Stimulated activated memory B cell treated with anti-CD40 and anti-IgM and Interleukin-4, amounts not matched to agents 10 μg/mL and 1 μg/mL and 100 μg/mL, for 72 hours (primary cell): ENCODE data around the gene DNAAF2.

ENCODE experiments used
- ATAC-seq: fragments of 150-1000 bp; cut with Tn5 transposase; 2 replicates; pipeline ENCODE4 v1.10.0; 2021
- H3K27ac Mint-ChIP-seq: one replicate; pipeline ENCODE4 v1.8.0; 2022; ENCODE audit warnings: mild to moderate bottlenecking, mixed read lengths
- H3K27me3 Mint-ChIP-seq: one replicate; pipeline ENCODE4 v1.8.0; 2022; ENCODE audit warnings: mixed read lengths
- H3K36me3 Mint-ChIP-seq: one replicate; pipeline ENCODE4 v1.8.0; 2022; ENCODE audit warnings: mixed read lengths
- H3K4me1 Mint-ChIP-seq: one replicate; pipeline ENCODE4 v1.8.0; 2022; ENCODE audit warnings: mixed read lengths
- H3K4me3 Mint-ChIP-seq: one replicate; pipeline ENCODE4 v1.8.0; 2022; ENCODE audit warnings: mild to moderate bottlenecking, moderate library complexity, mixed read lengths
- H3K9me3 Mint-ChIP-seq: one replicate; pipeline ENCODE4 v1.8.0; 2022; ENCODE audit warnings: mixed read lengths

Gene DNAAF2

DNA sequence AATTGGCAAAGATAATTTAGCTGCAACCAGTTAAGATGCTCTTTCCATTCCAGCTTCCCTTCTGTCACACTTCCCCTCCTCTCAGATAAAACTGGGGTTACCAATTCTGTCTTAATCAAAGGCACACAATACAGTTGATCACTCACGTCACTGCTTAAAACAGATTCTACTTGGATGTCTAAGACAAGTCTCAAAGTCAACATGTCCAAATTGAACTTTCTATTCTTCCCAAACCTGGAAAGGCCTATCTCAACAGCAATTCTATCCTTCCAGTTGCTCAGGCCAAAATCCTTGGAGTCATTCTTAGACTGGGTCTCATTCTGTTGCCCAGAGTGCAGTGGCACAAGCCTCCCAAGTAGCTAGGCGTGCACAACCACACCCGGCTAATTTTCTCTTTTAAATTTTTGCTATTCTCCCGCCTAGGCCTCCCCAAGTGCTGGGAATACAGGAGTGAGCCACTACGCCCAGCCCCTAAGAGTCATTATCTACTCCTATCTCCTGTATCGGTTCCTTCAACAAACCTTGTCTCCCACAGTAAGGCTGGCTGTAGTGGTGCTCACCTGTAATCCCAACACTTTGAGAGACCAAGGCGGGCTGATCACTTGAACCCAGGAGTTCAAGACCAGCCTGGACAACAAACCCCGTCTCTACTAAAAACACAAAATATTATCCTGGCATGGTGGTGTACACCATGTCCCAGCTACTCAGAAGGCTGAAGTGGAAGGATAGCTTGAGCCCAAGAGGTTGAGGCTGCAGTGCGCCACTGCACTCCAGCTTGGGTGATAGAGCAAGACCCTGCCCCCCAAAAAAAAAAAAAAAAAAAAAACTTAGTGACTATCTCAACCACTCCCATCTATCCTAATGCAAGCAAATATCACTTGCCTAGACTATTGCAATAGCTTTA, 53.6 kb downstream of the DNAAF2 start:
- Mint-ChIP-seq H3K4me3 (peak overlapping the region; percentile 4), H3K9me3 (no peaks in the 10 kb centered on the region), H3K36me3 (peaks cover 71% of the 10 kb centered on the region), H3K4me1 (peaks cover 47% of the 10 kb centered on the region), H3K27me3 (no peaks in the 10 kb centered on the region), H3K27ac (no peak overlapping the region)
- ATAC-seq, result no peak

DNA sequence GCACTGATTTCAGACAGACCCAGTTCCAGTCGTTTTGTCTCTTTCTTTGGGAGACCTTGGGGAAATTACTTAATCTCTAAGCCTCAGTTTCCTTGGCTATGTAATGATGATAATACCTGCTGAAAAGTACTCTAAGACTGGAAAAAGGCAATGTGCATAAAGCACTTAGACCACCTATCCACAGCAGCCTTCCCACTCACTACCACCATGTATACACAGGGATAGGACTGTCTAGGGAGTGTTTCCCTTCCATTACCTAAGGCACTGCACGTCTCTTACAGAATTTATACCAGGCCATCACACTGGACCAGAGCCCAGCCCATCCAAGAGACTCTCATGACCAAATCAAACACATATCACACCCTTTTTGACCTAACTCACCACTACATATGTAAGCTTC, 55.2 kb downstream of the DNAAF2 start:
- H3K27ac Mint-ChIP-seq, result no peak overlapping the region
- H3K27me3 Mint-ChIP-seq, result no peaks in the 10 kb centered on the region
- peaks cover 63% of the 10 kb centered on the region for H3K36me3 Mint-ChIP-seq
- no peak for ATAC-seq
- H3K4me1 Mint-ChIP-seq, result peaks cover 42% of the 10 kb centered on the region
- H3K4me3 Mint-ChIP-seq, result no peak overlapping the region
- H3K9me3 Mint-ChIP-seq, result no peaks in the 10 kb centered on the region

DNA sequence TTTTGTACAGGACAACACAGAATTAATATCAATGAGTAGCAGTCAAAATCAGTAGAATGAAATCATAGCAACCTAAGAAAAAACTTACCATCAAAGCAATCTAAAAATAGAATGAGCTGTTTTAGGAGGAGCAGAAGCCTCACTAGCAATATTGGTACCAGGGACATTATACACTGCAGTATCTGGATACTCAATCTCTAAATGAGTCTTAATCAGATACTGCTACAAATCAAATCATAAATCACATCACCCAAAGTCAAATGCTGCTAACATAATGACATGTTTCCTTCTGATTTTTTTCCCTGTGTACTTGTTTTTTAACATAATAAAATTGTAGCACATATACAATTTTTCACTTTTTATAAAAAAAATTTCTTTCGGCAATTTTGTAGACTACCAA, 56.9 kb downstream of the DNAAF2 start:
- Mint-ChIP-seq H3K36me3 (peaks cover 58% of the 10 kb centered on the region), H3K9me3 (no peaks in the 10 kb centered on the region), H3K4me3 (no peak overlapping the region), H3K4me1 (peaks cover 29% of the 10 kb centered on the region), H3K27me3 (no peaks in the 10 kb centered on the region), H3K27ac (no peak overlapping the region)
- ATAC-seq, result no peak
